ENCODE measurements around the gene MSANTD3.

DNA sequence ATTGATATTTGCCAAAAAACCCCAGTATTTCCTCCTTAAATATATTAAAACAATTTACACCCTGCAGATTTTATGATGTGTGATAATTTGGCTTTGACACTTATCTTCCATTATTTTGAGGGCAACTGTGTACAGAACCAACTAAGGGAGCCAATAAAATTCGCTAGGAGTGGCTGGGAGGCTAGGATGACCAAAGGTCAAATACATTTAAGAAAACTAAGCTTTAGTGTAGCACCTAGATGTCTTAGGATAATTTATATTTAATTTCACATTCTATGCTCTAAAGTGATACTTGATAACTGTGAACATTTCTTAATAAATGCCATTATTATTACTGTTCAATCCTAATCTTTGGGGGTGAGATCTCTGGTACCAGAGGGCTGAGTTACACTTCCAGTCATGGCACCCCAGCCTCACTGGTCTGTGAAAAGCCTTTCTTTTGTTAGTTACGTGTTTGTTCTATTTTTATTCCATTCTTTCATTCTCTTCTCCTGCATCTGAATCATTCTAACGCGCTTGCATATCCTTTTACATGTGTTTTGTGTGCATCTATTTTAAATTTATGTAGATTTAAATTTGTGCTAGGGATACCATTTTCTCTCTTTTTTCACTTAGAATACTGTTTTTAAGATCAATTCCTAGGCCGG lies 19.1 kb downstream of the MSANTD3 start:
- TF ChIP-seq POLR2AphosphoS5 (IDR thresholded peaks at IDR 0.05; ENCODE audit: low read depth, low read length), result no peak
- TF ChIP-seq TAF1 (IDR thresholded peaks at IDR 0.05; ENCODE audit: borderline replicate concordance, insufficient read depth, low read length), result no peak
- TF ChIP-seq, protein P1, sequence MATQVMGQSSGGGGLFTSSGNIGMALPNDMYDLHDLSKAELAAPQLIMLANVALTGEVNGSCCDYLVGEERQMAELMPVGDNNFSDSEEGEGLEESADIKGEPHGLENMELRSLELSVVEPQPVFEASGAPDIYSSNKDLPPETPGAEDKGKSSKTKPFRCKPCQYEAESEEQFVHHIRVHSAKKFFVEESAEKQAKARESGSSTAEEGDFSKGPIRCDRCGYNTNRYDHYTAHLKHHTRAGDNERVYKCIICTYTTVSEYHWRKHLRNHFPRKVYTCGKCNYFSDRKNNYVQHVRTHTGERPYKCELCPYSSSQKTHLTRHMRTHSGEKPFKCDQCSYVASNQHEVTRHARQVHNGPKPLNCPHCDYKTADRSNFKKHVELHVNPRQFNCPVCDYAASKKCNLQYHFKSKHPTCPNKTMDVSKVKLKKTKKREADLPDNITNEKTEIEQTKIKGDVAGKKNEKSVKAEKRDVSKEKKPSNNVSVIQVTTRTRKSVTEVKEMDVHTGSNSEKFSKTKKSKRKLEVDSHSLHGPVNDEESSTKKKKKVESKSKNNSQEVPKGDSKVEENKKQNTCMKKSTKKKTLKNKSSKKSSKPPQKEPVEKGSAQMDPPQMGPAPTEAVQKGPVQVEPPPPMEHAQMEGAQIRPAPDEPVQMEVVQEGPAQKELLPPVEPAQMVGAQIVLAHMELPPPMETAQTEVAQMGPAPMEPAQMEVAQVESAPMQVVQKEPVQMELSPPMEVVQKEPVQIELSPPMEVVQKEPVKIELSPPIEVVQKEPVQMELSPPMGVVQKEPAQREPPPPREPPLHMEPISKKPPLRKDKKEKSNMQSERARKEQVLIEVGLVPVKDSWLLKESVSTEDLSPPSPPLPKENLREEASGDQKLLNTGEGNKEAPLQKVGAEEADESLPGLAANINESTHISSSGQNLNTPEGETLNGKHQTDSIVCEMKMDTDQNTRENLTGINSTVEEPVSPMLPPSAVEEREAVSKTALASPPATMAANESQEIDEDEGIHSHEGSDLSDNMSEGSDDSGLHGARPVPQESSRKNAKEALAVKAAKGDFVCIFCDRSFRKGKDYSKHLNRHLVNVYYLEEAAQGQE (IDR thresholded peaks at IDR 0.05; ENCODE audit: insufficient read depth in 1 of 2, low read depth in 2 of 2, low read length in 2 of 2), result no peak
- TF ChIP-seq SIN3A (IDR thresholded peaks at IDR 0.05; ENCODE audit: borderline replicate concordance, insufficient read depth, low read length), result no peak

Data from PFSK-1 (cell line).